K562 (cell line): ENCODE measurements around the gene ELF3. TPM values are rescaled to one million over a fixed set of nuclear protein-coding genes. Genes with fewer than 3 reads are reported as not detected.
A peak's percentile ranks its signal among the peaks of the same experiment; 100 is the strongest.

Experiments
- MAZ ChIP-seq, 2 experiments: fragments of 450-650 bp in 1 of 2; sonication (generic) in 1 of 2; formaldehyde crosslinking; IDR thresholded peaks in 1 of 2; conservative IDR thresholded peaks in 1 of 2; 2 replicates each; pipeline versions ENCODE4 v1.4.0 to v1.5.0; 2020; ENCODE audit warnings: mild to moderate bottlenecking in 1 of 2, missing genetic modification reagents in 1 of 2
- MBD2 ChIP-seq: sonication (generic); IDR thresholded peaks from 2 replicates; pipeline ENCODE4 v1.6.1; 2016; ENCODE audit warnings: low read depth, borderline replicate concordance
- MYBL2 ChIP-seq, 2 experiments: fragments of 450-650 bp in 1 of 2; sonication (generic) in 1 of 2; formaldehyde crosslinking in 1 of 2; IDR thresholded peaks; 2 replicates each; pipeline versions ENCODE4 v1.6.1 to v1.8.1; 2017 to 2022; ENCODE audit warnings: borderline replicate concordance in 1 of 2, inconsistent platforms in 1 of 2, low read depth in 1 of 2, mild to moderate bottlenecking in 1 of 2, missing genetic modification reagents in 1 of 2, moderate library complexity in 1 of 2
- NCOA1 ChIP-seq: fragments of 450-650 bp; IDR thresholded peaks from 2 replicates; pipeline ENCODE4 v1.6.1; 2016; ENCODE audit warnings: low read depth
- POLR2G ChIP-seq: fragments of 200-400 bp; formaldehyde crosslinking; IDR thresholded peaks from 2 replicates; pipeline ENCODE4 v1.6.1; 2017; ENCODE audit warnings: low read depth, mild to moderate bottlenecking, antibody characterized with exemption, low read length, moderate library complexity
- RBM39 ChIP-seq: fragments of 200-400 bp; formaldehyde crosslinking; optimal IDR thresholded peaks from 2 replicates; pipeline ENCODE3; 2018; ENCODE audit warnings: low read depth, low read length
- RFX1 ChIP-seq: fragments of 450-650 bp; IDR thresholded peaks from 2 replicates; pipeline ENCODE4 v1.6.1; 2016; ENCODE audit warnings: mild to moderate bottlenecking, moderate library complexity
- SIRT6 ChIP-seq: IDR thresholded peaks from one replicate; pipeline ENCODE4 v1.6.1; 2012; ENCODE audit warnings: low read depth, mild to moderate bottlenecking, control low read depth, inconsistent platforms, low read length, moderate library complexity
- SNIP1 ChIP-seq: fragments of 450-650 bp; IDR thresholded peaks from 2 replicates; pipeline ENCODE4 v1.7.1; 2017; ENCODE audit warnings: low read depth, mild to moderate bottlenecking
- SNRNP70 ChIP-seq: fragments of 200-400 bp; formaldehyde crosslinking; optimal IDR thresholded peaks from 2 replicates; pipeline ENCODE3; 2017; ENCODE audit warnings: low read depth, low read length
- YY1 ChIP-seq, 3 experiments: IDR thresholded peaks; 2 replicates each; pipeline ENCODE4 v1.6.1; 2011; ENCODE audit warnings: low read length in 2 of 3, mild to moderate bottlenecking in 2 of 3, moderate library complexity in 2 of 3, borderline replicate concordance in 1 of 3, control low read depth in 1 of 3, low read depth in 1 of 3; ENCODE audit not compliant: insufficient read depth in 3 of 3, insufficient replicate concordance in 2 of 3, control insufficient read depth in 1 of 3, insufficient read length in 1 of 3; ENCODE audit errors: extremely low read depth in 1 of 3
- ZBED1 ChIP-seq: IDR thresholded peaks from 2 replicates; pipeline ENCODE4 v1.6.1; 2014
- ZNF764 ChIP-seq: fragments of 250-450 bp; sonication (Bioruptor Pico); IDR thresholded peaks from 2 replicates; pipeline ENCODE4 v1.4.0; 2020; ENCODE audit warnings: low read depth, mild to moderate bottlenecking, moderate library complexity
- polyA plus RNA-seq, 8 experiments: library from polyadenylated mRNA; depleted of rRNA in 4 of 8; stranded (reverse) in 5 of 8; unstranded in 3 of 8; fragments of >200 nt; fragmentation: Nextera tagmentation in 2 of 8; fragmentation: Illumina TruSeq in 1 of 8; extraction: Ambion mirVana in 2 of 8; extraction: Trizol in 1 of 8; gene quantifications; 2 replicates each; pipeline versions ENCODE4 v1.2.1 to v1.2.3, GENCODE V29; 2011 to 2014; ENCODE audit warnings: inconsistent platforms in 1 of 8, missing spikeins in 1 of 8
- total RNA-seq, 7 experiments: library from RNA; depleted of rRNA in 6 of 7; stranded (reverse); fragments of >200 nt in 6 of 7; fragmentation: Illumina TruSeq in 2 of 7; extraction: Trizol in 2 of 7; gene quantifications; 2 replicates each; pipeline versions ENCODE4 v1.2.1 to v1.2.3, GENCODE V29; 2011 to 2021; ENCODE audit warnings: low replicate concordance in 1 of 7
- TF ChIP-seq, protein P1 (sequence below): fragments of 450-650 bp; IDR thresholded peaks from 2 replicates; pipeline ENCODE4 v1.7.1; 2018; ENCODE audit warnings: mild to moderate bottlenecking, low read depth; ENCODE audit not compliant: partially characterized antibody
- TF ChIP-seq, protein P2 (sequence below), 2 experiments: IDR thresholded peaks in 1 of 2; conservative IDR thresholded peaks in 1 of 2; 2 replicates each; pipeline ENCODE4 v1.6.1; 2016; ENCODE audit warnings: low read depth in 2 of 2, mild to moderate bottlenecking in 1 of 2, missing compliant biosample characterization in 1 of 2, missing genetic modification characterization in 1 of 2, moderate library complexity in 1 of 2

ELF3 gene
- total and polyA plus RNA-seq, 9 of the 15 experiments (the other 6 are each of a cell fraction or from before 2014, with no cell fraction given): 0.03 to 1.2 (median 0.07) TPM; not detected in 4

DNA sequence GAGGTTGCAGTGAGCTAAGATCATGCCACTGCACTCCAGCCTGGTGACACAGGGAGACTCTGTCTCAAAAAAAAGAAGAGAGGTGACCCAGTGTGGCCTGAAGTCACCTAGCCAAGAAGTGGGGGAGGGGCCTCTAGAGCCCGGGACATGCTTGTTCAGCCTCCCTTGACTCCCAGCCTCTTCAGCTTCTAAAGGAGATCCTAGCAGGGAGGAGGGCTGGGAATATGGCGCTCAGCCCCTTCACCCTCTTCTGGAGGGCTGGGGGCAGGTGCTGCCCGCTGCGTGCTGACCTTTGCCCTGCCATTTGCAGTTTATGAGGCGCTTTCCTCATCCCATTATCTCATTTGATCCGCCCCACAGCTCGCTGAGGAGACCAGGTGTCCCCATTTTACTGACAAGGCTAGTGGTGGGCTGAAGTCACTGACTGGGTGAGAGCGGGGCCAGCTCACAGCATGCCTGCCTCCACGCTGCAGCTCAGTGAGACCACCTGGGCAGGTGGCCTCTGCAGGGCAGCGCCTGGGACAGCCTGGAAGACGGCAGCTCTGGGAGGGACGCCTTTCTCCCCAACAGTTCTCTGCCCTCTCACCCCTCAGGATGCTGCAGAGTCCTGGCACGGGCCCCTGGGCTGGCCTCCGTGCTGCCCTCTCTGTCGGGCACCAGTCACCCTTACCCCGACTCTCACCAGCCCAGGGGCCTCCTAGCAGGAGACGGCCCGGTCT, 7.5 kb downstream of the ELF3 start (continued):
- TF ChIP-seq YY1 (IDR thresholded peaks at IDR 0.05; ENCODE audit: borderline replicate concordance in 1 of 3, control insufficient read depth in 1 of 3, extremely low read depth in 1 of 3, insufficient read depth in 3 of 3, insufficient read length in 1 of 3, insufficient replicate concordance in 2 of 3, low read depth in 1 of 3, low read length in 2 of 3) (no peak), POLR2G (0 out of 2 replicates have a peak, but pooled peaks have one; percentile 18), SIRT6 (no peak), MBD2 (no peak), ZNF764 (CRISPR knock-in tag) (0 out of 2 replicates have a peak, but pooled peaks have one; percentile 24), SNIP1 (no peak), MAZ (CRISPR knock-in tag; conservative IDR thresholded peaks at IDR 0.05 in 1 of 2, IDR thresholded peaks at IDR 0.05 in 1 of 2) (no peak), RFX1 (no peak), MYBL2 (IDR thresholded peaks at IDR 0.05; ENCODE audit: low read depth) (no peak), MYBL2 (CRISPR knock-in tag; IDR thresholded peaks at IDR 0.05; ENCODE audit: borderline replicate concordance) (no peak), SNRNP70 (no peak), ZBED1 (no peak), NCOA1 (no peak), RBM39 (no peak)
- TF ChIP-seq, protein P1, sequence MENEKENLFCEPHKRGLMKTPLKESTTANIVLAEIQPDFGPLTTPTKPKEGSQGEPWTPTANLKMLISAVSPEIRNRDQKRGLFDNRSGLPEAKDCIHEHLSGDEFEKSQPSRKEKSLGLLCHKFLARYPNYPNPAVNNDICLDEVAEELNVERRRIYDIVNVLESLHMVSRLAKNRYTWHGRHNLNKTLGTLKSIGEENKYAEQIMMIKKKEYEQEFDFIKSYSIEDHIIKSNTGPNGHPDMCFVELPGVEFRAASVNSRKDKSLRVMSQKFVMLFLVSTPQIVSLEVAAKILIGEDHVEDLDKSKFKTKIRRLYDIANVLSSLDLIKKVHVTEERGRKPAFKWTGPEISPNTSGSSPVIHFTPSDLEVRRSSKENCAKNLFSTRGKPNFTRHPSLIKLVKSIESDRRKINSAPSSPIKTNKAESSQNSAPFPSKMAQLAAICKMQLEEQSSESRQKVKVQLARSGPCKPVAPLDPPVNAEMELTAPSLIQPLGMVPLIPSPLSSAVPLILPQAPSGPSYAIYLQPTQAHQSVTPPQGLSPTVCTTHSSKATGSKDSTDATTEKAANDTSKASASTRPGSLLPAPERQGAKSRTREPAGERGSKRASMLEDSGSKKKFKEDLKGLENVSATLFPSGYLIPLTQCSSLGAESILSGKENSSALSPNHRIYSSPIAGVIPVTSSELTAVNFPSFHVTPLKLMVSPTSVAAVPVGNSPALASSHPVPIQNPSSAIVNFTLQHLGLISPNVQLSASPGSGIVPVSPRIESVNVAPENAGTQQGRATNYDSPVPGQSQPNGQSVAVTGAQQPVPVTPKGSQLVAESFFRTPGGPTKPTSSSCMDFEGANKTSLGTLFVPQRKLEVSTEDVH: no peak
- TF ChIP-seq, protein P2, sequence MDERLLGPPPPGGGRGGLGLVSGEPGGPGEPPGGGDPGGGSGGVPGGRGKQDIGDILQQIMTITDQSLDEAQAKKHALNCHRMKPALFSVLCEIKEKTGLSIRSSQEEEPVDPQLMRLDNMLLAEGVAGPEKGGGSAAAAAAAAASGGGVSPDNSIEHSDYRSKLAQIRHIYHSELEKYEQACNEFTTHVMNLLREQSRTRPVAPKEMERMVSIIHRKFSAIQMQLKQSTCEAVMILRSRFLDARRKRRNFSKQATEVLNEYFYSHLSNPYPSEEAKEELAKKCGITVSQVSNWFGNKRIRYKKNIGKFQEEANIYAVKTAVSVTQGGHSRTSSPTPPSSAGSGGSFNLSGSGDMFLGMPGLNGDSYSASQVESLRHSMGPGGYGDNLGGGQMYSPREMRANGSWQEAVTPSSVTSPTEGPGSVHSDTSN (CRISPR knock-in tag; IDR thresholded peaks at IDR 0.05; ENCODE audit: low read depth): no peak
- TF ChIP-seq, protein P2 (tag; conservative IDR thresholded peaks at IDR 0.05; ENCODE audit: low read depth): no peak
